Left renal cortex interstitium (tissue), 4 donors: ENCODE results near the gene CCDC149. TPM values are rescaled to one million over a fixed set of nuclear protein-coding genes. Genes with fewer than 3 reads are reported as not detected.

Experiments used
- DNase-seq, 4 donors: peaks; one replicate each; pipeline ENCODE4 v3.0.0-alpha.2; 2013; ENCODE audit warnings: low read depth in 4 of 4, low spot score in 2 of 4, missing footprints in 1 of 4
- polyA plus RNA-seq, 4 donors: library from polyadenylated mRNA; unstranded; fragments of 120-200 nt; gene quantifications; one replicate each; pipeline ENCODE4 v1.2.1, GENCODE V29; 2013; ENCODE audit not compliant: insufficient read length in 4 of 4

The CCDC149 gene
- polyA plus RNA-seq, 4 donors, result 15.9 to 20.1 (median 19.3) TPM

GRCh38 chr4:24780936-24781495 lies 131.8 kb downstream of the CCDC149 start:
- no peak for DNase-seq

DNA sequence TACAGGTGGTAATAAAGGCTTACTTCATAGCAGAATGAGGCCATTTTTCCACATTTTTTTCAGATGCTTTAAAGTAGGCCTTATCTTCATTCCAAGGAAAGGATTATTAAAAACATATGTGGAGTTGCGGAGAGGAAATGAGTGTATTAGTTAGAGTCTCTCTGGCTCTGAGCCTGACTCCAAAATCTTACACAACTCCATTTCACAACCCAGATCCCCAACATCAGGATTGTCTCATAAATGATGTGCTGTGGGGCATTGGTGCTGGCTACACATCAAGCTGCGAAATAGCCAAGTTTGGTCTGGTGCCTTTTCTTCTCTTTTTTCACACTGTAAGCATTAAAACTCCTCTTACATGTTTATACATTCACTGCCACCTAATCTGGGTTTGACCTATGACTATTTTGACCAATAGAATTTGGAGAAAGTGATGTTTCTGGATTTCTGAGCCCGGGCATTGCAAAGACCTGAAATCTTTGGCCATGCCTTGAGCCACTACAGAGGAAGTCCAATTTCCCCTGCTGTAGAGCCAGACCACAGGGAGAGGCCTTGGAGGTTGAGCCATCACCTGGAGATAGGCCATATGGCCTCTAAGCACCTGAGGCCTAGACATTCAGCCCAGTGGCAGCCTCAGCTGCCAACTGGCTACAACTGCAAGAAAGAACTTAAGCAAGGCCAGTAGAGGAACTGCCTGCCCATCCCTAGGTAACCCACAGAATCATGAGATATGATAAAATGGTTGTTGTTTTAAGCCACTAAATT lies 134.2 kb downstream of the CCDC149 start:
- no peak for DNase-seq

DNA sequence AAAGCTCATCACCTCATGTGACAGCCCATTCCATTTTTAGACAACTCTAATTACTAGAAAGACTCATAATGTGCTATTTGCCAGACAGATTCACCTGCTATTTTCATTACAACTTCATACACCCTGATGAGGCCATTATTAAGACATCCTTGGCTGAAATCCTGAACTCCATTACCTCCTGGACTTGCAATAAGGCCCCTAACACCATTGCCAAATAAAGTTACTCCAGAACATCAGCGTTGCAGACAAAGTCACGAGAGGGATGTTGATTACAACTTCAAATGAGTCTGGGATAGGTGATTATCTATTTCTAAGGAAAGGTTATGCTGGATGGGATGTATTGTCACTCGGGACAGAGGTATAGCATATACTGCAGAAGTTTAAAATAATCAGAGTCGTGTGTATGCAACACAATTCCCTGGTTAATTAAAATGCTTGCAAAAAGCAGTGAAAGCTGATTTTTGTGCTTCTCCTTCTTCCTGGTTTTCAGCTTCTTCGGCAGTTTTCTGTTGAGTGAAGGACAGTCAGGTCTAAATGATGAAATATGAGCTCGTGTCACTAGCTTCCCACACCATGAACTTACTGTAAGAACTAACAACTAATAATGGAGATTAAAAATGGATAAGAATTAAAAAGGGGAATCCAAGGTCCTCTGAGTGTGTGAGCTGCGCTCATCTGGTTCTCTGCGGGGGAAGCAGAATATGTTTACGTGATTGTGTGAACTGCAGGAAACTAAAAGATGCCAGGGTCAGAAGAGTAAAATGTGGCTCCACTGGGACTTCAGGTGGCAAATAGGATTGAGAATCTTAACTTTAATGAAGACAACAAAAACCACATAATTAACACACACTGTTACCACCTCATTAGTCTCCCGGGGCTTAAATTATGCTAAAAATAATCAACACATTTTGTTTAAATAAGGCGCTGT lies 135.0 kb downstream of the CCDC149 start:
- DNase-seq, result no peak

GRCh38 chr4:24775750-24776149 lies 137.1 kb downstream of the CCDC149 start:
- no peak for DNase-seq

DNA sequence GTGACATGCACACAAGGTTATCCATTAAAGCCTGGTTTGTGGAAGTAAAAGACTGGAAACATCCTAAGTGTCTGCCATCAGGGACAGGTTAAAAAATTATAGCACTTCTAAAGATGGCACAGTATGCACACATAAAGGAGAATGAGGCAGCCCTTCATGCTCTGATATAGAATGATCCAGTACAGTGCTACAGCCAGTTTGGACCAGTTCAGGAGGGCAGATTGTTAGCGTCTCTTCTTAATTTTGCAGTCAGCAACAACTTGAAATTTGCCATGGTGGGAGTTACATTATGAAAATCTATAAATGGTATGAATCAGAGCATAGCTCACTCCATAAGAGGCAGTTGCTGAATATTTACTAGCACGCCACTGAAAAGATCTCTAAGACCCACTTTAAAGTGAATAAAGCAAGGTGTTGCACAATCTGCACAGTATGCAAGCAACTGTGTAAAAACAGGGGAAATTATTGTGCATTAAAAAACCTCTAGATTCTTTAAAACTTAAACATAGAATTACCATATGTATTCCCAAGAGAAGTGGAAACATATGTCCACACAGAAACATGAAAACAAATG lies 137.7 kb downstream of the CCDC149 start:
- DNase-seq, result no peak

DNA sequence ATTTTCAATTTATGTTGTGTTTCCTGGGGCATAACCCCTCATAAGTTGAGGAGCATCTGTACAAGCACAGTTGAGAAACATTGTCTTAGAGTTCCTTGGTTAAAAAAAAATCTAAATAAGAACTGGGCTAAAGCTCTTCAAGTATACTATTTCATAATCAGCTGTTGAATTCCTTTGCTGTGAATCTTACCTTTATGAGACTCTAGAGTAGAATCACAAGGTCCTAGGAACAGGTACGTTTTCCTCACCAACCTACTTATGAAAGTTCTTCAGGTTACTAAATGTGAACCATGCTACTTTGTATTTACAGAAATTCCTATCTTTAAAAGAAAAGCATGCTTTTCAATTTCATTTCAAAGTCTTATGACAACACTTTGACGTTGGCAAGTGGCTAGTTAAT lies 138.4 kb downstream of the CCDC149 start:
- no peak for DNase-seq

- DNase-seq, result no peak
These were observed 139.9 kb downstream of the CCDC149 start for GRCh38 chr4:24772952-24773351.

DNA sequence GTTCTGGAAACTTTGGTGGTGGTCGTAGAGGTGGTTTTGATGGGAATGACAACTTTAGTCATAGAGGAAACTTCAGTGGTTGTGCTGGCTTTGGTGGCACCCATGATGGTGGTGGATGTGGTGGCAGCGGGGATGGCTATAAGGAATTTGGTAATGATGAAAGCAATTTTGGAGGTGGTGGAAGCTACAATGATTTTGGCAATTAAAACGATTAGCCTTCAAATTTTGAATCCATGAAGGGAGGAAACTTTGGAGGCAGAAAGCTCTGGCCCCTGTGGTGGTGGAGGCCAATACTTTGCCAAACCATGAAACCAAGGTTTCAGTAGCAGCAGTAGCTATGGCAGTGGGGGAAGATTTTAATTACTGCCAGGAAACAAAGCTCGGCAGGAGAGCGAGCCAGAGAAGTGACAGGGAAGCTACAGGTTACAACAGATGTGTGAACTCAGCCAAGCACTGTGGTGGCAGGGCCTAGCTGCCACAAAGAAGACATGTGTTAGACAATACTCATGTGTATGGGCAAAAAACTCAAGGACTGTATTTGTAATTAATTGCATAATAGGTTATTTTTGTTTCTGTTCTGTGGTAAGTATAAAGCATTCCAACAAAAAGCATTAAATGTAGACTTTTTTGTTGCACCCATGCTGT lies 140.7 kb downstream of the CCDC149 start:
- DNase-seq, result no peak

- no peak for DNase-seq
These were observed 141.6 kb downstream of the CCDC149 start for GRCh38 chr4:24771241-24771640.

- no peak for DNase-seq
These were observed 142.2 kb downstream of the CCDC149 start for GRCh38 chr4:24770667-24771066.

GRCh38 chr4:24770032-24770584 lies 142.7 kb downstream of the CCDC149 start:
- DNase-seq, result no peak

GRCh38 chr4:24769571-24769970 lies 143.3 kb downstream of the CCDC149 start:
- no peak for DNase-seq

DNA sequence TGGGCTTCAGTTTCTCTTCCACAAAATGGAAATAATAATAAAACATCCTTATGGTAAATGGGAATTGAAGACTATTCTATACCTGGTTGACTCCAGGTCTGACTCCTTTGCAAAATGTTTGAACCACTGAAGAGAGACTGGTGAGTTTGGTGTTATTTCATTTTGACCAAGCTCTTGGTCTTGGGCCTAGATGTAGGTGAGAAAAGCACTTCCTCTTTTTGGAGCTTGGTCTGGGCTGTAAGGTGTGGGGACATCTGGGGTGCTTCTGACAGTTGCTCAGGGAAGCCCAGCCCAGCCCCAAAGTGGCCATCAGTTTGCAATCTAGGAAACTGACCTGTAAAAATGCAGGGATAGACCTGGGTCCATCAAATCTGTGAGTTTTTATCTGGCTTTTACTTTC lies 144.2 kb downstream of the CCDC149 start:
- DNase-seq, result no peak

DNA sequence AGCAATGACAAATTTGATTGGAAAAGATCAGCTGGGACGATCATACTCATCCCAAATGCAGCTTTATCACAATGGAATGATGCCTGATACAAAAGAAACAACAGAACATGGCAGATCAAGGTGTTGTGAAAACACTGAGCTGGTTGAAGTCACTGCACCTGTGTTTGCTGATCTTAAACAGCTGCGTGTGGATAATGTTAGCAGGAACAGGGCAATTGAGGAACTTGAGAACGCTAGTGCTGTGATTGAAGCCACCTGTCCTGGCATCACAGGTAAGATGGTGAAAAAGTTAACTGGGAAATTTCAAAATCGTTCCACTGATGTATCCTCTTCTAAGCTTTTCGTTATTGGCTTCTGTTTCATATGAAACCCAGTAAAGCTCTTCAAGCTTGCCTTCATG lies 144.8 kb downstream of the CCDC149 start:
- DNase-seq, result no peak

GRCh38 chr4:24765376-24765988 lies 147.4 kb downstream of the CCDC149 start:
- DNase-seq, result no peak

- no peak for DNase-seq
These were observed 148.5 kb downstream of the CCDC149 start for GRCh38 chr4:24764345-24764744.

DNA sequence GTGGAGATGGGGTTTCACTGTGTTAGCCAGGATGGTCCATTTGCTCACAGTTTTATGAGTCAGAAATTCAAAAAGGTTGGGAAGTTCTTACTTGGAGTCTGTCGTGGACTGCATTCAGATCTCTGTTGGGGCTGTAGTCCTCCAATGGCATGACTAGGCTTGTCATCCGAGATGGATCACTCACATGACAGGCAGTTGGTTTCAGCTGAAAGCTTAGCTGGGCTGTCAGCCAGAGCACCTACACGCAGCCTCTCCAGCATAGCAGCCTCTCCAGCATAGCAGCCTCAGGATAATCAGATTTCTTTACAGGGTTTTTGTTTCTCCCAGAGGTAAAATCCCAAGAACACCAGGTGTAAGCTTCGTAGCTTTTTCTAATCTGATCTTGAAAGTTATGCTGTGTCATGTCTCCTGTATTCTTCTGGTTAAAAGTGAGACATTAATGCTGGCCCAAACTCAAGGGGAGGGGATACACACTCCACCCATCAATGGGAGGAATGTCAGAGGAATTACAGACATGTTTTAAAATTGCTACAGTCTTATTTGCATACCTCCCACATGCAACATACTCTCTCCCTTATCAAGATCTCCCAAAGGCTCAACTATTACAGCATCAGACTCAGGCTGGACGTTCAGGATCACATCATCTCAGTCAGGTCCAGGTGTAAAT lies 149.1 kb downstream of the CCDC149 start:
- no peak for DNase-seq
